Activated effector memory CD4-positive, alpha-beta T cell treated with Interleukin-2 at 50 U/mL for 16 hours (primary cell): ENCODE results near the gene SERP2.

Experiments used
- DNase-seq: peaks from one replicate; pipeline ENCODE4 v3.0.0-alpha.2; 2020

Gene SERP2

GRCh38 chr13:44437356-44438233, 64.0 kb downstream of the SERP2 start:
- no peak for DNase-seq

- no peak for DNase-seq
These were observed 64.6 kb downstream of the SERP2 start for GRCh38 chr13:44438234-44438579.

GRCh38 chr13:44439452-44440024, 65.9 kb downstream of the SERP2 start:
- no peak for DNase-seq

GRCh38 chr13:44440046-44440608, 66.5 kb downstream of the SERP2 start:
- no peak for DNase-seq
